PC-3 (cell line): Measurements from ENCODE around the gene ZNF394. TPM values are rescaled to one million over a fixed set of nuclear protein-coding genes. Genes with fewer than 3 reads are reported as not detected.

Experiments
- ATAC-seq: fragments of 200-7000 bp; cut with Tn5 transposase; 2 replicates; pipeline ENCODE4 v1.9.1; 2020; ENCODE audit warnings: mild to moderate bottlenecking, moderate library complexity
- BruUV-seq: library from RNA; stranded (reverse); fragments of 400-500 nt; replicated peaks from 2 replicates; lab custom pipeline; 2021; lab: Mats Ljungman, UMichigan
- CTCF ChIA-PET: fragments of 300-600 bp; sonication (Branson Sonifier 250); formaldehyde crosslinking; loops from one replicate; lab custom pipeline; 2022; ENCODE audit warnings: antibody characterized with exemption; lab: Charles Lee
- POLR2A ChIA-PET: fragments of 300-600 bp; sonication (Branson Sonifier 250); formaldehyde crosslinking; loops from one replicate; lab custom pipeline; 2022; ENCODE audit warnings: antibody characterized with exemption; ENCODE audit not compliant: unreplicated experiment; lab: Charles Lee
- DNase-seq: peaks from one replicate; pipeline ENCODE4 v3.0.0-alpha.2; 2015
- H2AFZ ChIP-seq: fragments of 300-600 bp; sonication (generic); 2 replicates; pipeline ENCODE4 v1.6.0; 2016; ENCODE audit warnings: antibody characterized with exemption, low read length
- H3F3A ChIP-seq: fragments of 300-600 bp; sonication (generic); one replicate; pipeline ENCODE4 v1.6.0; 2017; ENCODE audit warnings: antibody characterized with exemption, low read length, control low read depth, mild to moderate bottlenecking; ENCODE audit not compliant: unreplicated experiment
- H3K27ac ChIP-seq: fragments of 300-600 bp; sonication (generic); 2 replicates; pipeline ENCODE4 v1.5.1; 2016; ENCODE audit warnings: mild to moderate bottlenecking, low read length
- H3K27me3 ChIP-seq: fragments of 300-600 bp; sonication (generic); 2 replicates; pipeline ENCODE4 v1.6.1; 2016; ENCODE audit warnings: low read length, mixed read lengths
- H3K36me3 ChIP-seq: fragments of 300-600 bp; sonication (generic); 2 replicates; pipeline ENCODE4 v1.6.1; 2016; ENCODE audit warnings: low read depth, mixed run types, low read length, mixed read lengths
- H3K4me1 ChIP-seq: fragments of 300-600 bp; sonication (generic); 2 replicates; pipeline ENCODE4 v1.5.1; 2016; ENCODE audit warnings: low read length; ENCODE audit not compliant: insufficient read depth
- H3K4me2 ChIP-seq: fragments of 300-600 bp; sonication (generic); 2 replicates; pipeline ENCODE4 v1.6.0; 2016; ENCODE audit warnings: low read length
- H3K4me3 ChIP-seq: fragments of 300-600 bp; sonication (generic); 2 replicates; pipeline ENCODE4 v1.5.1; 2016; ENCODE audit warnings: mild to moderate bottlenecking, low read length, mixed read lengths
- H3K79me2 ChIP-seq: fragments of 300-600 bp; sonication (generic); 2 replicates; pipeline ENCODE4 v1.6.1; 2017; ENCODE audit warnings: low read length, mixed read lengths
- H3K9ac ChIP-seq: fragments of 300-600 bp; sonication (generic); 2 replicates; pipeline ENCODE4 v1.6.0; 2016; ENCODE audit warnings: mild to moderate bottlenecking, low read length
- H3K9me2 ChIP-seq: fragments of 300-600 bp; sonication (generic); replicated peaks from 2 replicates; pipeline ENCODE4 v1.6.1; 2016; ENCODE audit warnings: mixed run types, low read length, mixed read lengths
- H3K9me3 ChIP-seq: fragments of 300-600 bp; sonication (generic); 2 replicates; pipeline ENCODE4 v1.6.1; 2016; ENCODE audit warnings: low read length, mixed read lengths
- H4K20me1 ChIP-seq: fragments of 300-600 bp; sonication (generic); 2 replicates; pipeline ENCODE4 v1.6.1; 2016; ENCODE audit warnings: low read length, mixed read lengths
- EZH2 ChIP-seq: fragments of 300-600 bp; sonication (generic); IDR thresholded peaks from one replicate; pipeline ENCODE4 v1.6.1; 2017; ENCODE audit warnings: antibody characterized with exemption, mild to moderate bottlenecking, low read length; ENCODE audit not compliant: unreplicated experiment
- EZH2phosphoT487 ChIP-seq: fragments of 300-600 bp; sonication (generic); IDR thresholded peaks from 2 replicates; pipeline ENCODE4 v1.6.1; 2018; ENCODE audit warnings: mild to moderate bottlenecking, antibody characterized with exemption, low read length, borderline replicate concordance
- intact Hi-C: fragments of 100-400 bp; cut with micrococcal nuclease; formaldehyde crosslinking; loops from 2 replicates; pipeline ENCODE4 v1.9.0; 2023
- total RNA-seq: library from RNA; depleted of rRNA; stranded (reverse); fragments of >200 nt; gene quantifications from 2 replicates; pipeline ENCODE4 v1.2.3, GENCODE V29; 2014
- TF ChIP-seq, protein P1 (sequence below): fragments of 300-600 bp; sonication (generic); conservative IDR thresholded peaks from 2 replicates; pipeline ENCODE4 v1.5.1; 2017; ENCODE audit warnings: antibody characterized with exemption, low read depth, mild to moderate bottlenecking, low read length

Gene ZNF394
- total RNA-seq, 1 experiment from 2014 or later = 17.7 TPM

DNA sequence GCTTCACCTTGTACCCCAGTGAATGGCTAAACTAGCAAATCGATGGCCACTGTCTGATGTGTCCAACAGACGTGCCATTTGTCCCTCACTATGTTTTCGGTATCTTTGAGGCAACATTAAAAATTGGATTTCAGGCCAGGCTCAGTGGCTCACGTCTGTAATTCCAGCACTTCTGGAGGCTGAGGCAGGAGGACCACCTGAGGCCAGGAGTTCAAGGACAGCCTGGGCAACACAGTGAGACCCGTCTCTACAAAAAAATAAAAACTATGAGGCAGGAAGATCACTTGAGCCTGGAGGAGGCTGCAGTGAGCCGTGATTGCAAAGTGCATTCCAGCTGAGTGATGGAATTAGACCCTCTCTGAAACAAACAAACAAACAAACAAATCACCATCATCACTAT, 43.8 kb upstream of the ZNF394 start:
- CTCF ChIA-PET = no interaction called here
- Histone ChIP-seq H3K4me2 (no peak overlapping the region), H3K36me3 (peaks cover 7% of the 10 kb centered on the region), H3K9me2 (no peaks in the 10 kb centered on the region), H3K9ac (no peak overlapping the region), H3K9me3 (no peaks in the 10 kb centered on the region), H4K20me1 (no peaks in the 10 kb centered on the region), H3K27ac (no peak overlapping the region), H3K27me3 (no peaks in the 10 kb centered on the region), H3K79me2 (no peaks in the 10 kb centered on the region), H3K4me1 (no peaks in the 10 kb centered on the region), H3K4me3 (no peak overlapping the region), H3F3A (no peaks in the 10 kb centered on the region), H2AFZ (no peak overlapping the region)
- ATAC-seq (no peak), DNase-seq (no peak)
- intact Hi-C loops = no loop called here
- TF ChIP-seq EZH2 = no peak
- TF ChIP-seq, protein P1, sequence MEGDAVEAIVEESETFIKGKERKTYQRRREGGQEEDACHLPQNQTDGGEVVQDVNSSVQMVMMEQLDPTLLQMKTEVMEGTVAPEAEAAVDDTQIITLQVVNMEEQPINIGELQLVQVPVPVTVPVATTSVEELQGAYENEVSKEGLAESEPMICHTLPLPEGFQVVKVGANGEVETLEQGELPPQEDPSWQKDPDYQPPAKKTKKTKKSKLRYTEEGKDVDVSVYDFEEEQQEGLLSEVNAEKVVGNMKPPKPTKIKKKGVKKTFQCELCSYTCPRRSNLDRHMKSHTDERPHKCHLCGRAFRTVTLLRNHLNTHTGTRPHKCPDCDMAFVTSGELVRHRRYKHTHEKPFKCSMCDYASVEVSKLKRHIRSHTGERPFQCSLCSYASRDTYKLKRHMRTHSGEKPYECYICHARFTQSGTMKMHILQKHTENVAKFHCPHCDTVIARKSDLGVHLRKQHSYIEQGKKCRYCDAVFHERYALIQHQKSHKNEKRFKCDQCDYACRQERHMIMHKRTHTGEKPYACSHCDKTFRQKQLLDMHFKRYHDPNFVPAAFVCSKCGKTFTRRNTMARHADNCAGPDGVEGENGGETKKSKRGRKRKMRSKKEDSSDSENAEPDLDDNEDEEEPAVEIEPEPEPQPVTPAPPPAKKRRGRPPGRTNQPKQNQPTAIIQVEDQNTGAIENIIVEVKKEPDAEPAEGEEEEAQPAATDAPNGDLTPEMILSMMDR = no peak
- no peak for TF ChIP-seq EZH2phosphoT487
- no TSS peak for BruUV-seq
- POLR2A ChIA-PET = no interaction called here

DNA sequence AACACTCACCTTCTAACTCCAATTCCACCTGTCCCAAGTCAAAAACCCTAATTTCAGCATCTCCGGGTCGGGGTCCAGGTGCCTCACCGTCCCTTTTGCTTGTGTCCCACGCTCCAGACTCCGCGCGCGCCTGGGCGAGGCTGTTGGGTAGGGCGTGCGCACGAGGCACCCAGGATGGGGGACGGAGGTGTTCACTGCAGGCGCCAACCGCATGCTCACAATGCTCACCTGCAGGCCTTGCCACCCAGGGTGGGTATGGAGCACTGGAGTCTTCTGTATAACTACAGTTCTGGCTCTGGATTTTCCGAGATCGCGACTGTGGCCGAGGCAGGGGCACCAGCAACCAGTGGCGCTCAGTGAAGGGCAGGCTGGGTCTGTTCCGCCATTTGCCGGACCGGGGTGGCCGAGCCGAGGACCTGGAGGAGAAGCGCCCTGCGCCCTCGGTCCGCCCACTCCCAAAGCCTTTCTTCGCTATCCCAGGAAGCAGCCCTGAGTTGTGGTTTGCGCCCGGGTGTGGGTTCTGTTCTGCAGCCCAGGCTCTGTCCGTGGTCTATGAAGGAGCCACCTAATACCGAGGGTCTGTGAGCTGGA, 43.1 kb upstream of the ZNF394 start:
- Histone ChIP-seq H3K9ac (no peak overlapping the region), H3K4me3 (no peak overlapping the region), H3K27me3 (no peaks in the 10 kb centered on the region), H4K20me1 (no peaks in the 10 kb centered on the region), H3K27ac (no peak overlapping the region), H3K4me1 (no peaks in the 10 kb centered on the region), H3F3A (no peaks in the 10 kb centered on the region), H3K9me3 (no peaks in the 10 kb centered on the region), H3K9me2 (no peaks in the 10 kb centered on the region), H2AFZ (no peak overlapping the region), H3K4me2 (no peak overlapping the region), H3K79me2 (no peaks in the 10 kb centered on the region), H3K36me3 (peaks cover 5% of the 10 kb centered on the region)
- CTCF ChIA-PET = no interaction called here
- TF ChIP-seq, protein P1 = no peak
- TF ChIP-seq EZH2phosphoT487 (no peak), EZH2 (no peak)
- ATAC-seq (no peak), DNase-seq (no peak)
- BruUV-seq = no TSS peak
- POLR2A ChIA-PET = no interaction called here
- intact Hi-C loops = no loop called here

DNA sequence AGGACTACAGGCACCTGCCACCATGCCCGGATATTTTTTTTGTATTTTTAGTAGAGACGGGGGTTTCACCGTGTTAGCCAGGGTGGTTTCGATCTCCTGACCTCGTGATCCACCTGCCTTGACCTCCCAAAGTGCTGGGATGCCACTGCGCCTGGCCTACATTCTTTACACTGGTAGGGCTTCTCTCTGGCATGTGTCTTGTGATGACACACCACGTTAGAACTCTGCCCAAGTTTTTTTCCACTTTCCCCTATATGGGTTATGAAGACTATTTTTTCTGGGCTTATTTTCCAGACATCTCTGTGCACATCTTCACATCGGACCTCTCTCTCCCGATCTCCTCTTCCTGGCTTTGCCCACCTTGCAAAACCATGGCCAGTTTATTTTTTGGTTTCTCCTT, 41.1 kb upstream of the ZNF394 start:
- Histone ChIP-seq H2AFZ (no peak overlapping the region), H3K79me2 (no peaks in the 10 kb centered on the region), H3K4me2 (no peak overlapping the region), H4K20me1 (no peaks in the 10 kb centered on the region), H3K4me3 (no peak overlapping the region), H3K27me3 (no peaks in the 10 kb centered on the region), H3K9me2 (no peaks in the 10 kb centered on the region), H3K9me3 (no peaks in the 10 kb centered on the region), H3K36me3 (no peaks in the 10 kb centered on the region; the same call in 1 of the 2 replicates), H3K4me1 (no peaks in the 10 kb centered on the region), H3K27ac (no peak overlapping the region), H3K9ac (no peak overlapping the region), H3F3A (no peaks in the 10 kb centered on the region)
- BruUV-seq = no TSS peak
- no peak for DNase-seq
- no peak for ATAC-seq
- CTCF ChIA-PET = no interaction called here
- intact Hi-C loops = no loop called here
- TF ChIP-seq EZH2phosphoT487 (no peak), EZH2 (no peak)
- TF ChIP-seq, protein P1 = no peak
- POLR2A ChIA-PET = no interaction called here
